Right lobe of liver (tissue), 6 donors: Measurements from ENCODE around the gene ACTG2. TPM values are rescaled to one million over a fixed set of nuclear protein-coding genes. Genes with fewer than 3 reads are reported as not detected.

Experiments
- ATAC-seq, 4 donors: fragments of 200-7000 bp; cut with Tn5 transposase; one replicate each; pipeline ENCODE4 v1.9.1; 2020; ENCODE audit warnings: mild to moderate bottlenecking in 4 of 4, moderate library complexity in 4 of 4
- DNase-seq, 3 donors: peaks; one replicate each; pipeline ENCODE4 v3.0.0-alpha.2; 2020
- H3K27ac ChIP-seq, 3 donors: fragments of 200-600 bp; one replicate each; pipeline ENCODE4 v1.8.0; 2022
- H3K27me3 ChIP-seq, 2 donors: fragments of 200-600 bp; one replicate each; pipeline ENCODE4 v1.8.0; 2022
- H3K36me3 ChIP-seq, 4 donors: fragments of 200-600 bp; sonication (generic) in 1 of 4; one replicate each; pipeline versions ENCODE4 v1.5.1 to v1.8.0; 2017 to 2022; ENCODE audit warnings: control low read depth in 1 of 4
- H3K4me1 ChIP-seq, 4 donors: fragments of 200-600 bp; sonication (generic) in 1 of 4; one replicate each; pipeline versions ENCODE4 v1.5.1 to v1.8.0; 2017 to 2022; ENCODE audit warnings: control low read depth in 1 of 4
- H3K4me3 ChIP-seq, 3 donors: fragments of 200-600 bp; one replicate each; pipeline ENCODE4 v1.8.0; 2022
- H3K9me3 ChIP-seq, 4 donors: fragments of 200-600 bp; sonication (generic) in 1 of 4; one replicate each; pipeline versions ENCODE4 v1.5.1 to v1.8.0; 2017 to 2022; ENCODE audit warnings: control low read depth in 1 of 4
- POLR2A ChIP-seq: fragments of 450-650 bp; IDR thresholded peaks from one replicate; pipeline ENCODE4 v1.6.1; 2017; ENCODE audit warnings: antibody characterized with exemption, mild to moderate bottlenecking
- WGBS: methylation state at CpG from one replicate; pipeline ENCODE4 v1.1.6; 2018; ENCODE audit warnings: low coverage, low lambda C conversion rate; ENCODE audit not compliant: insufficient coverage; ENCODE audit errors: missing lambda C conversion rate; 5-methylcytosine and 5-hydroxymethylcytosine counted together
- intact Hi-C, 2 donors: fragments of 100-400 bp; cut with DNase I; formaldehyde crosslinking; loops; one replicate each; pipeline versions ENCODE4 v1.11.2 to v1.14.1; 2022
- total RNA-seq, 6 experiments: library from RNA; depleted of rRNA in 2 of 6; stranded (reverse); fragments of >200 nt in 2 of 6; fragmentation: NEBNext Ultra II Directional in 3 of 6; extraction: Animal tissue kit (Norgen Biotek cat#: 25700) in 3 of 6; gene quantifications; one replicate each; pipeline versions ENCODE4 v1.1.0 to v1.2.4, GENCODE V29; 2016 to 2023
- TF ChIP-seq, protein P1 (sequence below), 4 donors: fragments of 200-600 bp in 3 of 4; fragments of 450-650 bp in 1 of 4; IDR thresholded peaks; one replicate each; pipeline versions ENCODE4 v1.5.1 to v1.8.0; 2016 to 2022; ENCODE audit warnings: antibody characterized with exemption in 4 of 4, mild to moderate bottlenecking in 2 of 4
- donor health status: DM: no; HTN: yes; CAD: no.
- donor health status: DM: no; HTN: no; CAD: no.
- donor health status: DM: no; HTN: no; CAD: no.
- donor health status: DM: no; HTN: yes; CAD: no.
- donor health status: DM: no; HTN: yes; CAD: no.

Gene ACTG2
- total RNA-seq, 6 experiments from 2014 or later: 0.39 to 12.8 (median 1.1) TPM

DNA sequence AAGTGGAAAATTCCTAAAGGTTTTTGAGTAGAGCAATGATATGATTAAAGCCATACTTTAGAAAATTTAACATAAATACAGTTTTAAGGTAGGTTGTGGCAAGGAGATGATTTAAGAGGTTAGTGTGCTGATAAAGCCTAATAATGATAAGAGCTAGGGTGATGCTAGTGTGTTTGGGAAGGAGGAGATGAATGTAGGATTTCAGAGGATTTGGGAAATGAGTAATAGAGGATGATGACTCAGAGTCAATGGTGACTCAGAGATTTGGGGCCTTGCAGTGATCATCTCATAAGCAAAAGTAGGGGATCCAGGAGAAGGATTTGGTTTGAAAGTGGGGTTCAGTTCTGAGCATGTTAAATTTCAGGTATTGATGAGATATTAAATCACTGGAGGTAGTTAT, 40.8 kb upstream of the ACTG2 start:
- H3K9me3 ChIP-seq: no peaks in the 10 kb centered on the region
- intact Hi-C loops: no loop called here
- no peaks in the 10 kb centered on the region for H3K4me1 ChIP-seq
- H3K36me3 ChIP-seq: peaks cover 0 to 92% (median 27%) of the 10 kb centered on the region in 4 donors
- no peaks in the 10 kb centered on the region for H3K27me3 ChIP-seq
- TF ChIP-seq, protein P1, sequence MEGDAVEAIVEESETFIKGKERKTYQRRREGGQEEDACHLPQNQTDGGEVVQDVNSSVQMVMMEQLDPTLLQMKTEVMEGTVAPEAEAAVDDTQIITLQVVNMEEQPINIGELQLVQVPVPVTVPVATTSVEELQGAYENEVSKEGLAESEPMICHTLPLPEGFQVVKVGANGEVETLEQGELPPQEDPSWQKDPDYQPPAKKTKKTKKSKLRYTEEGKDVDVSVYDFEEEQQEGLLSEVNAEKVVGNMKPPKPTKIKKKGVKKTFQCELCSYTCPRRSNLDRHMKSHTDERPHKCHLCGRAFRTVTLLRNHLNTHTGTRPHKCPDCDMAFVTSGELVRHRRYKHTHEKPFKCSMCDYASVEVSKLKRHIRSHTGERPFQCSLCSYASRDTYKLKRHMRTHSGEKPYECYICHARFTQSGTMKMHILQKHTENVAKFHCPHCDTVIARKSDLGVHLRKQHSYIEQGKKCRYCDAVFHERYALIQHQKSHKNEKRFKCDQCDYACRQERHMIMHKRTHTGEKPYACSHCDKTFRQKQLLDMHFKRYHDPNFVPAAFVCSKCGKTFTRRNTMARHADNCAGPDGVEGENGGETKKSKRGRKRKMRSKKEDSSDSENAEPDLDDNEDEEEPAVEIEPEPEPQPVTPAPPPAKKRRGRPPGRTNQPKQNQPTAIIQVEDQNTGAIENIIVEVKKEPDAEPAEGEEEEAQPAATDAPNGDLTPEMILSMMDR (IDR thresholded peaks at IDR 0.05): no peak
- TF ChIP-seq POLR2A: no peak
- no peak overlapping the region for H3K27ac ChIP-seq
- no peak overlapping the region for H3K4me3 ChIP-seq
- DNase-seq: no peak
- peak in 1 of 4 donors; percentile 50 for ATAC-seq

GRCh38 chr2:73855526-73855925, 37.3 kb upstream of the ACTG2 start:
- H3K4me1 ChIP-seq: no peaks in the 10 kb centered on the region
- ATAC-seq: no peak

DNA sequence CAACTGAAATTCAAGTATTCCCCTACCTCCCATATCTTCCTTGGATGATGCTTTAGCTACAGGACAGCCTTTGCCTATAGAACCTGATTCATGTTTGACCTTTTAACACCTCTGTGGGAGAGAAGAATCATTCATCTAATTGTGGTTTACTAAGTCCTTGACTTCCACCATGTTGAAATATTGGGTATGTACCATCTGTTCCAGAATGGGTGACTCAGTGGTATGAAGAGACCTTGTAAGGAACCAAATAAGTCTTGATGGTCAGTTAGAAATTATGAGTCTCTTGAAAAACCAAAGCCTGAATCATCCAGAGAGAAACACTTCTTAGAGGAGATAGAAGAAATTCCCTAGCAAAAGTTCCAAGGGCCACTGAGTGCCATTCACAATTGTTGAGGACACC, 36.6 kb upstream of the ACTG2 start:
- peaks cover 0 to 75% (median 8%) of the 10 kb centered on the region in 4 donors for H3K36me3 ChIP-seq
- H3K27me3 ChIP-seq: no peaks in the 10 kb centered on the region
- DNase-seq: no peak
- H3K4me1 ChIP-seq: no peaks in the 10 kb centered on the region
- no peaks in the 10 kb centered on the region for H3K9me3 ChIP-seq
- no peak overlapping the region for H3K27ac ChIP-seq
- no peak for ATAC-seq
- no peak overlapping the region for H3K4me3 ChIP-seq
- intact Hi-C loops: no loop called here
- TF ChIP-seq, protein P1 (IDR thresholded peaks at IDR 0.05): no peak
- TF ChIP-seq POLR2A: no peak

More at GRCh38 chr2:73855526-73855925, 37.3 kb upstream of the ACTG2 start:
- WGBS: 82% methylated on average over 2 of the region's 2 CpGs
- Histone ChIP-seq H3K36me3 (peaks cover 0 to 73% (median 11%) of the 10 kb centered on the region in 4 donors), H3K4me3 (no peak overlapping the region), H3K27ac (no peak overlapping the region), H3K9me3 (no peaks in the 10 kb centered on the region), H3K27me3 (no peaks in the 10 kb centered on the region)
- DNase-seq: no peak
- intact Hi-C loops: no loop called here
- TF ChIP-seq POLR2A: no peak
- TF ChIP-seq, protein P1 (IDR thresholded peaks at IDR 0.05): no peak

GRCh38 chr2:73859721-73860586, 32.9 kb upstream of the ACTG2 start:
- Histone ChIP-seq H3K9me3 (no peaks in the 10 kb centered on the region), H3K4me1 (no peaks in the 10 kb centered on the region), H3K4me3 (no peak overlapping the region), H3K27ac (no peak overlapping the region), H3K27me3 (no peaks in the 10 kb centered on the region), H3K36me3 (peaks cover 0 to 69% (median 8%) of the 10 kb centered on the region in 4 donors)
- DNase-seq (no peak), ATAC-seq (peak in 1 of 4 donors; percentile 80)
- TF ChIP-seq POLR2A: no peak
- TF ChIP-seq, protein P1 (IDR thresholded peaks at IDR 0.05): no peak
- intact Hi-C loops: no loop called here
- 84% methylated on average over 6 of the region's 6 CpGs for WGBS
